ENCODE measurements around the gene NPHP4.

Gene NPHP4

DNA sequence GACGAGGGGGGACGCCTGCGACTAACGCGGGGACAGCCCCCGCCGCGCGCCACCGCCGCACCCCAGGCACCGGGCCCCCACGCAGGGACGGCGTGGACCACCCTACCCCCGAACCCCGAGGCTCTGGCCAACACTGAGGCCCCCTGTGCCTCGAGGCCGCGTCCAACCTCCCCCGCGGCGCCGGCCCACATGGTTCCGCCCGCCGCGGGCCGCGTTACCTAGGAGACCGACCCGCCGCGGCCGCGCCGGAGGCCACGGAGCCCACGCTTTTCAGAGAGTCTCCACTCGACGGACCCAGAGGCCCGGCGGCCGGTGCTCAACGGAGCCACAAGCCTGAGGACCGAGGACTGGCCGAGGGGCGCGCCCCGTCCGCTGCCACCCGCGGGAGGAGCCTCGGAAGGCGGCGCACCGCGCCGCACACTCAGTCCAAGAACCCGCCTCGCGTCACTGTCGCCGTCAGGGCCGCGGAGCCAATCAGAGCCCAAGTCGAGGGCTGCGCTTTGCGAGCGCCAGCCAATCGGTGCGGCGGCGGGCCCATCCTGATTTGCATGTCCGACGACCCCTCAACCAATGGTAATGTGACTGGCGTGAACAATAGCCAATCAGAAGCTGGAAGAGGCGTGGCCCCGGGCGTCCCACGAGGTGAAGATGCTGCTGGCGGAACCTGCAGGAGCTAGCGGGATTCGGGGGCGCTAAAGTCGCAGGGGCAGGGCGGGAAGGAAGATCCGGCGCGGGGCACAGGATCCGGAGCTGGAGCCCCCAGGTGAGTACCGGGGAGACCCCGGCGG is at the start of gene NPHP4:
NPHP4 (minus strand) TSS at position 400 of the 788 bp plus-strand sequence. CDS start 6,136 bp downstream, outside the sequence.
- Mint-ChIP-seq H3K4me1 (peaks cover 40% of the 10 kb centered on the region), H3K9me3 (no peaks in the 10 kb centered on the region), H3K27me3 (ENCODE audit: low read depth, poor library complexity) (peaks cover 33% of the 10 kb centered on the region), H3K27ac (no peak within 1 kb of the TSS), H3K4me3 (peak within 1 kb of the TSS; percentile 95), H3K36me3 (ENCODE audit: low read depth) (no peaks in the 10 kb centered on the region)
- peak; percentile 100 for DNase-seq
- TF ChIP-seq, protein P1, sequence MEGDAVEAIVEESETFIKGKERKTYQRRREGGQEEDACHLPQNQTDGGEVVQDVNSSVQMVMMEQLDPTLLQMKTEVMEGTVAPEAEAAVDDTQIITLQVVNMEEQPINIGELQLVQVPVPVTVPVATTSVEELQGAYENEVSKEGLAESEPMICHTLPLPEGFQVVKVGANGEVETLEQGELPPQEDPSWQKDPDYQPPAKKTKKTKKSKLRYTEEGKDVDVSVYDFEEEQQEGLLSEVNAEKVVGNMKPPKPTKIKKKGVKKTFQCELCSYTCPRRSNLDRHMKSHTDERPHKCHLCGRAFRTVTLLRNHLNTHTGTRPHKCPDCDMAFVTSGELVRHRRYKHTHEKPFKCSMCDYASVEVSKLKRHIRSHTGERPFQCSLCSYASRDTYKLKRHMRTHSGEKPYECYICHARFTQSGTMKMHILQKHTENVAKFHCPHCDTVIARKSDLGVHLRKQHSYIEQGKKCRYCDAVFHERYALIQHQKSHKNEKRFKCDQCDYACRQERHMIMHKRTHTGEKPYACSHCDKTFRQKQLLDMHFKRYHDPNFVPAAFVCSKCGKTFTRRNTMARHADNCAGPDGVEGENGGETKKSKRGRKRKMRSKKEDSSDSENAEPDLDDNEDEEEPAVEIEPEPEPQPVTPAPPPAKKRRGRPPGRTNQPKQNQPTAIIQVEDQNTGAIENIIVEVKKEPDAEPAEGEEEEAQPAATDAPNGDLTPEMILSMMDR (IDR thresholded peaks at IDR 0.05) = no peak

DNA sequence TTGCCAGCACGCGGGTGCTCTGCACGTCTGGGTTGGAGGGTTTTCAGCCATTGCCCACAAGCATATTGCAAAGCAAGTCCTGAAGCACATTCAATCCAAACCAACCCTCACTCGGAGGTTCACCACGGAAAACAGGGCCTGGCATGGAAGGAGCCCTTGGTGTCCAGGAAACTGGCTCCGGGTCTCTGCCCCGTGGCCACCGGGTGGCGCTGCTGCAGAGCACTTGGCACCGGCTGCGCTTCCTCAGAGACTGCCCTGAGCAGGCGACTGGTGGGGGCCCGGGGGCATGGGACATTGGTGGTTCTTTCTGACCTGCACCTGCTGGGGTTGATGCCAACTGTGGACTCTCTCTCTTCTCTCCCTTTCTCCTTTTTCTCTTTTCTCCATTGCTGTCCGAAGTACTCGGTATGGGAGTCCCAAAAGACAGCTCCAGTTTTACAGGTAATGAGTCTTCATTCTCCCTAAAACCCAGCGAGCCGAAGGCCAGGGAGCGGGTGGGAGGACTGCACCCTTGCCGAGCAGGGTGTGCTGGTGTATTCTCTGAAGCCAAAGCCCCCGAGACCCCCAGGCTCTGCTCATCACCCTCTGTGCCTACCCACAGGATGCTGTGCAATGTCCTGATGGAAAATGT is 49.3 kb upstream of the NPHP4 start:
- Mint-ChIP-seq H3K27me3 (ENCODE audit: low read depth, poor library complexity) (peaks cover 46% of the 10 kb centered on the region), H3K36me3 (ENCODE audit: low read depth) (no peaks in the 10 kb centered on the region), H3K4me3 (no peak overlapping the region), H3K4me1 (peaks cover 50% of the 10 kb centered on the region), H3K9me3 (no peaks in the 10 kb centered on the region), H3K27ac (no peak overlapping the region)
- peak; percentile 78 for DNase-seq
- TF ChIP-seq, protein P1 (IDR thresholded peaks at IDR 0.05) = peak; percentile 72

DNA sequence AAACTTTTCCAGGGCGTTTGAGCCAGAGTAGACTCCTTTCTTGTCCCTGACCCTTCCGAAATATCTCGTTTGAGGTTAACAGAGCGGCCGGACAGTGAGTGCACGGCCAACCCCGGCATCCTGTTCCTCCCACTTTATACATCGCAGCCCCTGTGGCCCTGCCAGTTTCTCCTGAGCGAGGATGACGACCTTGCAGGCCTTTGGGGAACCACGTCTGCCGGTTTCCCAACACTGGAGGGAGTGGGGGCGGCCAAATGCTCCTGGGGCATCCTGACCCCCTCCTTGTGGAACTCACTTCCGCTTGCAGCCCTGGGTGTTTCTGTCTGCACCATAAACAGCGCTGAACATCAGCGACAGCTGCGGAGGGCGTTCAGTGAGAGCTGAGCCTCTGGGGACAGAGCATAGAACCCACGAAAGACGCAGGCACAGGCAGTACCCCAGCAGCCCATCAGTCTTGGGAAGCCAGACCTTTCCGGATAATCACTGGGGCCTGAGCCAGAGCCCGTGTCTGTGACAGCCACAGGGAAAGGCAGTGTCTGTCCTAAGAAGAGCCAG is 48.7 kb upstream of the NPHP4 start:
- no peak overlapping the region for H3K4me3 Mint-ChIP-seq

DNA sequence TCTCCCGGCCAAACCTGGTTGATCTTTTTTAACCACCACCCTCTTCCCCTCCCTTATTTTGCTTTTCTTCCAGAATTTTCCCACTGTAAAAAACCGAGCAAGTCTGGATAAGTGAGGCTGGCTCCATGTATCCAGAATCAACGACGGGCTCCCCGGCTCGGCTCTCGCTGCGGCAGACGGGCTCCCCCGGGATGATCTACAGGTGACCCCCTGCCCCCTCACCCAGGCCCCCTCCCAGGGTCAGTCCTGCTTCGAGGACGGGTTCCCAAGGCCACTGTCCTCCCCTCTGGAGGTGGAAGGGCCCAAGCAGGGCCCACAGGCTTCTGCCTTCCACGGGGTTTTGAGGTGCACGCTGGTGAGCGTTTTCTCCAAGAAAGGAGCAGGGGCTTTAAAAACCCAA is 48.2 kb upstream of the NPHP4 start:
- Mint-ChIP-seq H3K27me3 (ENCODE audit: low read depth, poor library complexity) (peaks cover 45% of the 10 kb centered on the region), H3K4me3 (no peak overlapping the region), H3K4me1 (peaks cover 45% of the 10 kb centered on the region), H3K27ac (no peak overlapping the region), H3K9me3 (no peaks in the 10 kb centered on the region), H3K36me3 (ENCODE audit: low read depth) (no peaks in the 10 kb centered on the region)
- TF ChIP-seq, protein P1 (IDR thresholded peaks at IDR 0.05) = no peak
- no peak for DNase-seq

More for the DNA sequence above, 48.7 kb upstream of the NPHP4 start:
- peaks cover 45% of the 10 kb centered on the region for H3K4me1 Mint-ChIP-seq
- no peaks in the 10 kb centered on the region for H3K36me3 Mint-ChIP-seq (ENCODE audit: low read depth)
- TF ChIP-seq, protein P1 (IDR thresholded peaks at IDR 0.05) = no peak
- H3K27me3 Mint-ChIP-seq (ENCODE audit: low read depth, poor library complexity) = peaks cover 45% of the 10 kb centered on the region
- DNase-seq = no peak
- H3K9me3 Mint-ChIP-seq = no peaks in the 10 kb centered on the region
- no peak overlapping the region for H3K27ac Mint-ChIP-seq

DNA sequence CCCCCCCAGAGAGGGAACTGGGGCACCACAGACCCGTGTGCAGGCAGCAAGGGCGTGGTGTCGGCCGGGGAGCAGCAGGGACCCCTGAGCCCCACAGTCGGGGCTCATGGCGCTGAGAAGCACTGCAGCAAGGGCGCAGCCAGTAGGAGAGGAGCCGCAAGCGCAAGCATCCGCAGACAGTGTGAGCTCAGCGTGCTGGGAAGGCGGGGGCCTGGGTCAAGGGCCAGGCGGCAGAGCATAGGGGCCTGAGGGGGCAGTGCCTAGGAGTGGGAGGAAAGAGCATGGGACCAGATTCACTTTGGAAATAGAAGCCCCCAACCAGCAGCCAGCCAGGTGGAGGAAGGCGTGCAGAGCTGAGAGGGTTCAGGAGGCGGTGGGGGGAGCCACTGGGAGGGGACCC is 46.8 kb upstream of the NPHP4 start:
- Mint-ChIP-seq H3K4me1 (peaks cover 41% of the 10 kb centered on the region), H3K27ac (no peak overlapping the region), H3K9me3 (no peaks in the 10 kb centered on the region), H3K27me3 (ENCODE audit: low read depth, poor library complexity) (peaks cover 54% of the 10 kb centered on the region), H3K4me3 (no peak overlapping the region), H3K36me3 (ENCODE audit: low read depth) (no peaks in the 10 kb centered on the region)
- TF ChIP-seq, protein P1 (IDR thresholded peaks at IDR 0.05) = no peak
- DNase-seq = no peak
